ENCODE results near the gene MRPL20.
A peak's percentile ranks its signal among the peaks of the same experiment; 100 is the strongest.
"Not testable (repeated sequence)": the region's sequence is repeated elsewhere in the genome, so short reads cannot be mapped to it uniquely, and the experiment has no call there.

Gene MRPL20

GRCh38 chr1:1419363-1419812 is 12.3 kb upstream of the MRPL20 start:
- DNase-seq: no peak
- H3K4me3 ChIP-seq (ENCODE audit: low read depth, low read length): no peak overlapping the region
- no peaks in the 10 kb centered on the region for H3K27me3 ChIP-seq
- H3K36me3 ChIP-seq: no peaks in the 10 kb centered on the region
- H3K9me3 ChIP-seq: no peaks in the 10 kb centered on the region
- TF ChIP-seq CTCF (IDR thresholded peaks at IDR 0.05; ENCODE audit: low read depth, low read length): no peak
- H3K4me1 ChIP-seq: 0 out of 2 replicates have a peak, but pooled peaks cover 3% of the 10 kb centered on the region

GRCh38 chr1:1418464-1419362 is 11.6 kb upstream of the MRPL20 start:
- peak; percentile 24 for DNase-seq
- H3K36me3 ChIP-seq: no peaks in the 10 kb centered on the region
- no peaks in the 10 kb centered on the region for H3K9me3 ChIP-seq
- TF ChIP-seq CTCF (IDR thresholded peaks at IDR 0.05; ENCODE audit: low read depth, low read length): no peak
- no peak overlapping the region for H3K4me3 ChIP-seq (ENCODE audit: low read depth, low read length)
- H3K27me3 ChIP-seq: no peaks in the 10 kb centered on the region
- H3K4me1 ChIP-seq: 0 out of 2 replicates have a peak, but pooled peaks cover 3% of the 10 kb centered on the region

GRCh38 chr1:1417825-1418463 is 10.9 kb upstream of the MRPL20 start:
- not testable (repeated sequence) for H3K9me3 ChIP-seq; H3K4me1 ChIP-seq; H3K27me3 ChIP-seq; H3K36me3 ChIP-seq; DNase-seq; H3K4me3 ChIP-seq (ENCODE audit: low read depth, low read length)

- H3K4me3 ChIP-seq (ENCODE audit: low read depth, low read length); H3K27me3 ChIP-seq; H3K36me3 ChIP-seq; H3K9me3 ChIP-seq; DNase-seq; H3K4me1 ChIP-seq: not testable (repeated sequence)
Measured at GRCh38 chr1:1417396-1417795, 10.3 kb upstream of the MRPL20 start.

- Histone ChIP-seq H3K4me3 (ENCODE audit: low read depth, low read length) (no peak overlapping the region), H3K4me1 (no peaks in the 10 kb centered on the region), H3K36me3 (no peaks in the 10 kb centered on the region), H3K9me3 (no peaks in the 10 kb centered on the region), H3K27me3 (no peaks in the 10 kb centered on the region)
- no peak for TF ChIP-seq CTCF (IDR thresholded peaks at IDR 0.05; ENCODE audit: low read depth, low read length)
- no peak for DNase-seq
Measured at GRCh38 chr1:1415751-1416150, 8.7 kb upstream of the MRPL20 start.

GRCh38 chr1:1412311-1412902 is 5.3 kb upstream of the MRPL20 start:
- H3K4me3 ChIP-seq (ENCODE audit: low read depth, low read length); H3K9me3 ChIP-seq; H3K4me1 ChIP-seq; DNase-seq; H3K27me3 ChIP-seq: not testable (repeated sequence)
- peaks cover 10% of the 10 kb centered on the region for H3K36me3 ChIP-seq

- H3K36me3 ChIP-seq: peaks cover 17% of the 10 kb centered on the region
- no peak for DNase-seq
- TF ChIP-seq CTCF (IDR thresholded peaks at IDR 0.05; ENCODE audit: low read depth, low read length): no peak
- no peaks in the 10 kb centered on the region for H3K4me1 ChIP-seq
- no peaks in the 10 kb centered on the region for H3K9me3 ChIP-seq
- no peak overlapping the region for H3K4me3 ChIP-seq (ENCODE audit: low read depth, low read length)
- no peaks in the 10 kb centered on the region for H3K27me3 ChIP-seq
Measured at GRCh38 chr1:1411626-1412025, 4.5 kb upstream of the MRPL20 start.

GRCh38 chr1:1410238-1410637 is 3.1 kb upstream of the MRPL20 start:
- DNase-seq: not testable (repeated sequence)

More at GRCh38 chr1:1410238-1410637, 3.1 kb upstream of the MRPL20 start:
- peaks cover 28% of the 10 kb centered on the region for H3K36me3 ChIP-seq
- not testable (repeated sequence) for H3K4me1 ChIP-seq; H3K9me3 ChIP-seq; H3K4me3 ChIP-seq (ENCODE audit: low read depth, low read length); H3K27me3 ChIP-seq
